HUES6 (cell line): ENCODE results near the gene MYO1D.

Experiments
- H3K27ac ChIP-seq: 2 replicates; pipeline ENCODE4 v1.7.0; 2013; ENCODE audit warnings: low read depth, mild to moderate bottlenecking, low read length, inconsistent platforms
- H3K27me3 ChIP-seq: 2 replicates; pipeline ENCODE4 v1.6.1; 2013; ENCODE audit warnings: low read length; ENCODE audit not compliant: control insufficient read depth, insufficient read depth
- H3K36me3 ChIP-seq: 2 replicates; pipeline ENCODE4 v1.6.1; 2013; ENCODE audit warnings: low read length; ENCODE audit not compliant: control insufficient read depth, insufficient read depth
- H3K4me1 ChIP-seq: 2 replicates; pipeline ENCODE4 v1.6.1; 2013; ENCODE audit warnings: low read length; ENCODE audit not compliant: control insufficient read depth, insufficient read depth
- H3K4me3 ChIP-seq: 2 replicates; pipeline ENCODE4 v1.5.1; 2013; ENCODE audit warnings: low read depth, low read length
- H3K9ac ChIP-seq: one replicate; pipeline ENCODE4 v1.6.1; 2013; ENCODE audit warnings: mild to moderate bottlenecking, low read length
- H3K9me3 ChIP-seq: 2 replicates; pipeline ENCODE4 v1.6.1; 2013; ENCODE audit warnings: low read depth, low read length; ENCODE audit not compliant: control insufficient read depth, insufficient read depth

The MYO1D gene

DNA sequence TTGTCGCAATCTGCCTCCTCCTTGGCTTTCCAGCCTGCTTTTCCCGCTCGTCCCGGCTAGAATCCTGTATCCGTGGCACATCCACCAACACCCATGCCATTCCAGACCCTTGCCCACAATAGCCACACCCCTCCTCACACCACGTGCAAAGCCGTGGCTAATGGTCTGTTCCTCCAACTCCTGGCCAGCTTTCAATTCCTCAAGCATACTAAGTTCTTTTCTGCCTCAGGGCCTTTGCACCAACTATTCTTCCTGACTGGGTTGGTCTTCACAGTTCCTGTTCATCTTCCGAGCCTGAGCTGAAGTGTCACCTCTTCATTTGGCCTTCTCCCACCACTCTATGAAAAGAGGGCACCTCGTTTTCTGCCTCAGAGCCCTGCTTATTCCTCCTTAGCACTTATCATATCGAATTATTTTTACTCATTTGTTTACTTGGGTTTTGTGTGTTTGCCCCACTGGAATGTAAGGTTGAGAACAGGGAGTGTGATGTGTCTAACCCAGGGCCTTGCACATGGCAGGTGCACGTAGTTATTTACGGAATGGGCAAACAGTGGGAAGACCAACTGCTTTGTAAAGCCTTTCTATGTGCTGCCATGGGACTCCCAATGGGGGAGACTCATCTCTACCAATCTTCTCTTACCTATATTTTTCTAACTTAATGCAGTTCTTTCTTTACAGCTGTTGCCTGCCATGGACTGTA is 321.2 kb downstream of the MYO1D start:
- H3K27ac ChIP-seq, result no peak overlapping the region
- H3K27me3 ChIP-seq, result no peaks in the 10 kb centered on the region
- no peaks in the 10 kb centered on the region for H3K9me3 ChIP-seq
- no peaks in the 10 kb centered on the region for H3K36me3 ChIP-seq
- peaks cover 10% of the 10 kb centered on the region for H3K4me1 ChIP-seq
- no peak overlapping the region for H3K9ac ChIP-seq
- H3K4me3 ChIP-seq, result no peak overlapping the region

DNA sequence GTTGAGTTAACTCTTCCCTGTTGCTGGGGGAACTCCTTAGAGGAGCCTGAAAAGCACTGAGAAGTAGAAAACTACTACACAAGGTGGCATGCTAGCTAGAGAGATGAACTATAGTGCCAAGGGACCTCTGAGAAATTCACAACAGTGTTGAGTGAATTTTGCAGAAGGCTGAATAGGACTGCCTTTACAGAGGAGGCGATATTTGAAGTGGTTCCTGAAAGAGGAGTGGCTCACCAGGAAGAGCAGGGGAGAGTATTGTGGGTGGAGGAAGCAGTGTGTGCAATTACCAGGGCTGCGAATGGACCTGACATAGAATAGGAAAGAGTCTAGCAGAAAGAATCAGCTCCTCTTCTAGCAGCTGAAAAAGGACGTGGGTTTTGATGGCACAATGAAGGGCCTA is 323.8 kb downstream of the MYO1D start:
- Histone ChIP-seq H3K27ac (no peak overlapping the region), H3K9ac (no peak overlapping the region), H3K27me3 (no peaks in the 10 kb centered on the region), H3K4me1 (peaks cover 10% of the 10 kb centered on the region), H3K4me3 (no peak overlapping the region), H3K36me3 (no peaks in the 10 kb centered on the region), H3K9me3 (no peaks in the 10 kb centered on the region)

DNA sequence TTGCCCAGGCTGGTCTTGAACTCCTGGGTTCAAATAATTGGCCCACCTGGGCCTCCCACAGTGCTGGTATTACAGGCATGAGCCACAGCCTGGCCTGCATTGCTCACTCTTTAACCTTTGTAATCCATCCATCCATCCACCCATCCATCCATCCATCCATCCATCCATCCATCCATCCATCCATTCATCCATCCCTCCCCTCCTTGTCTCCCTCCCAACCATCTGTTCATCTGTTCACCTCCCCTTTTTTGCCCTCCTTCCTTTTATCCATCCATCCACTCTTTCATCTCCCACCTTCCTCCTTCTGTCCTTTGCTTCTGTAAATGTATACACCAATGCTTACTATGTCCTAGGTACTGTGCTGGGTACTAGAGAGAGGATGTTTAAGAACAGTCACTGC is 324.6 kb downstream of the MYO1D start:
- H3K27me3 ChIP-seq, result no peaks in the 10 kb centered on the region
- peaks cover 12% of the 10 kb centered on the region for H3K4me1 ChIP-seq
- H3K36me3 ChIP-seq, result no peaks in the 10 kb centered on the region
- no peak overlapping the region for H3K27ac ChIP-seq
- no peak overlapping the region for H3K9ac ChIP-seq
- H3K4me3 ChIP-seq, result no peak overlapping the region
- no peaks in the 10 kb centered on the region for H3K9me3 ChIP-seq

DNA sequence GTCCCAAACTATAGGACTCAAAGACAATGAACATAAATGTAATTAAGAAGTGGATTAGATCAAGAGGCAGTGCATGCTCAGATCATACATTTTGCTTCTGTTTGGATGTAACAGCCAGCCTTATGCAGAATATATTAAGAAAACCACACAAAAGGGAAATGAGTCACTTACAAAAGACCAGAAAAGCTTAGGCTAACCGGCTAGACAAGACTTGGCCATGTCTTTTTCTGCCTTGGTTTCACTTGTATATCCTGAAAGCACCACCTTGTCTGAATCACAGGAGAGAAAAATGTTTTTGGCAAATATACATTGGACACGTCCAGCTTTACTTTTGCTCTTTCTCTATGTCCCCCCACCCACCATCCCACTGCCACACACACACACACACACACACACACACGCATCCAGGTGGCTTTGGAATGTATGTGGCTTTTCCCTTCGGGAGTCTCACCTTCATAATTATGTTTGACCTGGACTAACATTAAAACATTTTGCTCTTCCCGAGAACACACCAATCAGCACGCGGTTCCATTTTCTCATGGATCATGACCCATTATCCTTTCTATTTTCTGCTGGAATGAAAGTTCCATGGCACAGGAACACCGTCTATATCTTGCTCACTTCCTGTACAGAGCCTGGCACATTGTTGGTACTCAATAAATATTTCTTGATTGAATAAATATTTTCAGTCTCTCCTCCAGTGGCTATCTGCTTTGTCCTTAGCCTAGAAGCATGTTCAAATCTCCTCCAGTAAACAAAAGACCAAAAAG is 325.6 kb downstream of the MYO1D start:
- H3K4me3 ChIP-seq, result no peak overlapping the region
- no peak overlapping the region for H3K27ac ChIP-seq
- peaks cover 13% of the 10 kb centered on the region; the same call in 1 of the 2 replicates for H3K4me1 ChIP-seq
- no peaks in the 10 kb centered on the region for H3K27me3 ChIP-seq
- H3K36me3 ChIP-seq, result no peaks in the 10 kb centered on the region
- no peaks in the 10 kb centered on the region for H3K9me3 ChIP-seq
- H3K9ac ChIP-seq, result no peak overlapping the region

DNA sequence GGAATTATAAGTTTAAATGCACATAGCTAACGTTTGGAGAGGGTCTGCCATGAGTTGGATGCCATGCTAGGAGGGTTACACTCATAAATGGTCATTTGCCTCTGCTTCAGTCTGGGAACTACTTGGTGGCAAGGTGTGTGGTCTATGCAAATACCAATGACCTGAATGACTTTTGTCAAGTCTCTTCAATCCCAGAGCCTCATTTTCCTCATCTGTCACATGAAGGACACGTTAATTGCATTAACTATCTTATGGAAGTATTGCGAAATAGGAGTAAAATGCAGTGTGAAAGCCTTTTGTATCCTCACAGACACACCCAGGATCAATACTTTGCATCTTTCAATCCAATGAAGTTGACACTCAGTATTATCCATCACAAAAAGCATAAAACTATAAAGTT is 327.4 kb downstream of the MYO1D start:
- H3K27ac ChIP-seq, result no peak overlapping the region
- no peaks in the 10 kb centered on the region for H3K27me3 ChIP-seq
- H3K9me3 ChIP-seq, result no peaks in the 10 kb centered on the region
- H3K4me3 ChIP-seq, result no peak overlapping the region
- peaks cover 22% of the 10 kb centered on the region; the same call in 1 of the 2 replicates for H3K4me1 ChIP-seq
- H3K36me3 ChIP-seq, result no peaks in the 10 kb centered on the region
- H3K9ac ChIP-seq, result no peak overlapping the region

DNA sequence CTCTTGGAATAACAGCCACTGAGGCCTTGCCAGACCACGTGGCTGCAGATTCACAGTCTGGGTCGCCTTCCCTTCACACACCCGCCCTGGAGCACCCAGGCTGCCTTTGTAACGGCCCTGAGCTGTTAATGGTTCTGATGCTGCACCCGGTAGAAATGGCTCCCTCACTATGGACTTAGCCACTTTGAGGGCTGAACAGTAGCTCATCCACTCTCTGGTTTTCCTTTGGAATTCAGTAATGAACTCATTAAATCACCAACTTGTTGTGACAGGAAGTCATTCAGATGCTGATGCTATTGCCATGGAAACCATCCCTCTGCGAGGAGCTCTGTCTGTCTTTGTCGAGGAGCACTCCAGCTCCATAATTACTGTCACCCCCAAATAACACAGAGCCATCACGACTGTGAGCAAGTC is 330.9 kb downstream of the MYO1D start:
- H3K9ac ChIP-seq, result no peak overlapping the region
- no peak overlapping the region for H3K27ac ChIP-seq
- H3K4me1 ChIP-seq, result peaks cover 30% of the 10 kb centered on the region
- no peaks in the 10 kb centered on the region for H3K9me3 ChIP-seq
- H3K36me3 ChIP-seq, result no peaks in the 10 kb centered on the region
- H3K27me3 ChIP-seq, result no peaks in the 10 kb centered on the region
- H3K4me3 ChIP-seq, result no peak overlapping the region

DNA sequence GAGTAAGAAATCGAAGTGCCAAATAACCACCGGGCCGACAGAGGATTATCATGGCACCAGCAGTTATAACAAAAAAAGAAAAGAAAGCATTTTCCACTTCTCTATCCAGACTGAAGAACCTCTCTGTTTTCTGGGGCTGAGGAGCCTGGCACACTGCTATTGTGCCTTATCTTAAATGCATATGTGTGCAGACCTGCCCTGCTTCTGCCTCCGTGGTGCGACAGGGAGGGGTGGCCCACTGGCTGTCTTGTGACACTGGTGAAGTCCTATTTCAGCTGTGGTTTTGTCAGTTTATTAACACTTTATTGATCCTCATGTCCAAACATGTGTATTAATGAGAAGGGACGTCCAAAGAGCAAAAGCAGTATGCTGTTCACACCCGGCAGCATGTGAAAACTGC is 334.7 kb downstream of the MYO1D start:
- Histone ChIP-seq H3K9ac (no peak overlapping the region), H3K4me3 (no peak overlapping the region), H3K36me3 (no peaks in the 10 kb centered on the region), H3K27ac (no peak overlapping the region), H3K4me1 (peaks cover 27% of the 10 kb centered on the region), H3K27me3 (no peaks in the 10 kb centered on the region), H3K9me3 (no peaks in the 10 kb centered on the region)

DNA sequence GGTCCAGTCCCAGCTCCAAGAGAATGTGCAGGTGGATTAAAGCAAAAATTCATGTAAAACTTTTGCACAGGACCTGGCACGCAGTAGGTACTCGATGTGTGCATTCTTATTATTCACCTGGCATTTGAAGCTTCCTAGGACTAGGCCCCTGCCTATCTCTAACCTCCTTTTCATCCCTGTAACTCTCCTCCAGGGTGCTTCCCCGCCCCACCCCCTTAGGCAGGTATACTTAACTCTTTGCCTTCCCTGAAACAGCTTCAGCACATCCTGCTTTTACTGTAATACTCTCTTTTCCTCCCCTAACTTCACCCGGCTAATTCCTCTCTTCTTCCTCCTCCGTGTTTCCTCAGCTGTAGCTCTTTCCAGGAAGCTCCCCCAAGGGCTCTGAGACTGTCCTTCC is 335.3 kb downstream of the MYO1D start:
- no peak overlapping the region for H3K9ac ChIP-seq
- H3K27ac ChIP-seq, result no peak overlapping the region
- H3K4me1 ChIP-seq, result peaks cover 26% of the 10 kb centered on the region
- no peak overlapping the region for H3K4me3 ChIP-seq
- H3K36me3 ChIP-seq, result no peaks in the 10 kb centered on the region
- no peaks in the 10 kb centered on the region for H3K9me3 ChIP-seq
- H3K27me3 ChIP-seq, result no peaks in the 10 kb centered on the region

DNA sequence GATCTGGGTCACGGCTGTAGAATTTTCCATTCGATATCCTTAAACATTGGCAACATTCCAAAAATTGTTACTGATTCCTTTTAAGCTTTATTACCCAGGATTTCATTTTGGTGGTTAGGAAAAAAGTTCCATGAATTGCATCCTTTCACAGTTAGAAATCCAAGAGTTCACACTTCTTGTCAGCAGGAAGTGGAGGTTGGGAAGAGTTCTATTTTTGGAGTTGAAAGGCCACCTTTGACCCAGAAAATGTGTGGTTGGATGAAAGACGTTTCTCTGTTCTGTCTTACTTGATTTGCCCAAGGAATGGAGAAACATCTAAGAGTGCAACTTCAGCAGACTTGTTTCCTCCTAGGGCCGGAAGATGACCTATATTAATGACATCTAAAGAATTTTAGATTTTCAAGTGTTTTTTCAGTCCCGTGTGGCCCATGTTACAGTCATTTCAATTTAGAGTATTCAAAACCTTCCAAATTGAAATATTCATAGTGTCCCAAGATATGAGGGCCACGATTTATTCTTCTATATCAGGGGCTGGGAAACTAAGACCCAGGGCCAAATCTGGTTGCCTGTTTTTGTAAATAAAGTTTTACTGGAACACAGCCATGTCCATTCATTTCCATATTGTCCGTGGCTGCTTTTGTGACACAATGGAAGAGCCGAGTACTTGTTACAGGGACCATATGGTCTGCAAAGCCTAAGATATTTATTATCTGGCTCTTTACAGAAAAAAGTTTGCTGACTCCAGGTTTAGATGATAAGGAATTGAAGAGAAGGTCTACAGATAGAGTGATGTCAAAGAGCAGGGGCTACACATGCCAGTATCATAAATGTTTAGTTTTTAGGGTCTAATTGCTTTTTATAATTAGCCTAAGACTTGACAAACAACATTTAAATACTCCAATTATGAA is 339.9 kb downstream of the MYO1D start:
- H3K4me1 ChIP-seq, result peaks cover 6% of the 10 kb centered on the region
- H3K4me3 ChIP-seq, result no peak overlapping the region
- no peak overlapping the region for H3K27ac ChIP-seq
- no peak overlapping the region for H3K9ac ChIP-seq
- H3K27me3 ChIP-seq, result no peaks in the 10 kb centered on the region
- no peaks in the 10 kb centered on the region for H3K36me3 ChIP-seq
- H3K9me3 ChIP-seq, result no peaks in the 10 kb centered on the region

DNA sequence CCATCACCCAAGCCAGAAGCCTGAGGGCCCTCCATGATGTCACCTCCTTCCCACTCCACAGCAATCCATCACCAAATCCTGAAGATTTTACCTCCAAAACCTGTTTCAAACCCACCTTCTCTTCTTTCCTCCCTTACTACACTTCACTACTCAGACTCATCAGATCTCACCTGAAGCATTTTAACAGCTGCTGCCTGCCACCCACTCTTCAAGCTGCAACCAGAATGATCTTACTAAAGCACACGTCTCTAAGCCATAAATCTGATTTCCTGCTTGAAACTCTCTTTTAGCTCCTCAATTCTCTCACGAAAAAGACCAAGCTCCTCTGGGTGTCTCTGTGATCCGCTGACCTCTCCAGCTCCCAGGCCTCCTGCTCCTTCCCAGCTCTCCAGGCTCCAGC is 343.6 kb downstream of the MYO1D start:
- Histone ChIP-seq H3K4me1 (no peaks in the 10 kb centered on the region), H3K9ac (no peak overlapping the region), H3K4me3 (no peak overlapping the region), H3K27ac (no peak overlapping the region), H3K36me3 (no peaks in the 10 kb centered on the region), H3K9me3 (no peaks in the 10 kb centered on the region), H3K27me3 (no peaks in the 10 kb centered on the region)

DNA sequence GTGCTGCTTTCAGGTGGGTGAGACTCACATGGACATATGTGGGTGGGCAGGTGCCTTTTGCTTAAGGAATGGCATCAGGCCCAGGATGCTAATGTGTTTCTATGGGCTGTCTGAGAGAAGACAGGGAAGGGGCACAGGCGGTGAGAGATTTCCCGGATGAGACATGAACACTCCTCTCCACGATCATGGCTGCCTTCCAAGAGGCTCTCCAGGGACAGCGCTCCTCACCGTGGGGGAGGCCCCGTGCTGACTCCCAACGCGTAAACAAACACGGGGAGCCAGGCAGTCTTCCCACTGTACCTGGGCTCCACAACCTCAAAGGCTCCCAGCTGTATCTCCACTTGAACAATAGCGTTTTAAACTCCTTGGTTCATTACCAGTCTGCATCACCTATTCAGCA is 347.3 kb downstream of the MYO1D start:
- Histone ChIP-seq H3K9ac (no peak overlapping the region), H3K4me1 (no peaks in the 10 kb centered on the region), H3K4me3 (no peak overlapping the region), H3K27ac (no peak overlapping the region), H3K36me3 (no peaks in the 10 kb centered on the region), H3K9me3 (no peaks in the 10 kb centered on the region), H3K27me3 (no peaks in the 10 kb centered on the region)
